RPMI8226 (cell line): ENCODE measurements around the gene CDH13.

Source experiments
- DNase-seq: peaks from one replicate; pipeline ENCODE4 v3.0.0-alpha.2; 2015

The CDH13 gene

DNA sequence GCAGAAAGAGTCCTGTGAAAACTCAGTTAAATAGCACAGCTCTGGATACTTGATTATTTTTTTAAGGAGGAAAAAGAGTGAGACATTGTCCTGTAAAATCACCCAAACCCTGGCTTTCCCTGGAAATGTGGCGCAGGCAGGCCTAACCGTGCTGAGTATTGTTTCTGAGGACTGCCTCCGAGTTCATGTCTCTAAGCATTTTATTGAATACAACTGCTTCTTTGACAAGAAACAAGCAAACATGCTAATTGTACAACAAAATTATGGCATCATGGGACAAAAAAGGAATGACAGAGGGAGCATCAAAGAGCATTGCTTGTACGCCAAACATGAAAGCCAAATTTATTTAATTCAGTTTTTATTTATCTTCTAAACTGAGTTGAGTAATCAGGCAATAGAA, 1116.5 kb downstream of the CDH13 start:
- DNase-seq, result no peak

DNA sequence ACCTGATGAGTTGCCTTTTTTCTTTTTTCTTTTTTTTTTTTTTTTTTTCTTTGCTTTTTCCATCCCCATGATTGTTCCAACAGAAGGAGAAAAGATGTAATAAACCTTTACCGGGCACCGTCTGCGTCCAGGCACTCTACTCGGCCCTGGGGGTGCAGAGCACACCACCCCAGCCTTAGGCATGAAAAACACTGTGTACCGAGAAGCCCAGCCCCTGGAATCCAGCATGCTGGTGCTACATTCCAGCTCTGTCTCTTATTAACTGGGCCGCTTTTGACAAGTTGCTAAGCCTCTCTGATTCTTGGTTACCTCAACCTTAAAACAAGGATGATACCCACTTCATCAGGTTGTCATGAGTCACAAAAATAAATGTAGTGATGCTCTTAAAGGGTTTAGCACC, 1117.0 kb downstream of the CDH13 start:
- DNase-seq, result no peak

DNA sequence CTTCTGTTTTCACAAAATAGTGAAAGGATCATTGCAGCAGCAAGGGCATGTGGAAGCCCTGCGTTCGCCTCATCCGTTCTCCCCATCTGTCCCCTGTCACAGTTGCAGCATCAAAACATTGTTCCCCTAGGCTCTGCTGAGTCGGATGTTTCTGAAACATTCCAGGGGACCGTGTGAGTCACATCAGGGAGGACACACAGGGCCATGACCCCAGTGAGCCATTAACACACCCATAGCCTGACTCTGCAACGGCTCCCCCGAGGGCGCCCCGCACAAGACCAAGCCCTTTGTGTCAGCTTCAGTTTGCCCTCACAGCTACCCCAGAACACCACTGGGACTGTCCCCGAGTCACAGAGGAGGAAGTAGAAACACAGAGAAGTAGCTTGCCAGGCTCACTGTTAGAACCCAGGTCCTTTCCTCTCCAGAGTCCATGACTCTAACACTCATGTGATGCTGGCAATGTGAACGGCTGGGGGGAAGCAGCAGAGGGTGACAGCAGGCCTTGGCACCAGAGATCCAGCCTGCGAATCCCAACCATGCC, 1117.7 kb downstream of the CDH13 start:
- no peak for DNase-seq

DNA sequence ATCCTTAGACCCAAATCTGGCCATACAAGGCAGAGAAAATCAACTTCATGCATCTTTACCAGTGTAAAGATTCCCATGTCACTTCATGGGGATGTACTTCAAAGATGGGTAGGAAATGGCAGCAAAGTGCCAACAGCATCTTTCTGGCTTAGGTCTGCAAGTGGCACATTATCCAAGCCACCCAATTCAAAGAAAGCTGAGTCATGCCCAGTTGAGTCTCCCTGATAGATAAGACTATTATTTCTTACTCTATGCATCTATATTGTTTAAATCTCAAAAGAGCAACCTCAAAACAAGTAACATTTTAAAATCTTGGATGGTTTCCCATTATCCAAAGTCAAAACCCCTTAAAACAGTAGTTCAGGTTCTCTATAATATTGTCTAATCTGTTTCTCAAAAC, 1119.8 kb downstream of the CDH13 start:
- no peak for DNase-seq

DNA sequence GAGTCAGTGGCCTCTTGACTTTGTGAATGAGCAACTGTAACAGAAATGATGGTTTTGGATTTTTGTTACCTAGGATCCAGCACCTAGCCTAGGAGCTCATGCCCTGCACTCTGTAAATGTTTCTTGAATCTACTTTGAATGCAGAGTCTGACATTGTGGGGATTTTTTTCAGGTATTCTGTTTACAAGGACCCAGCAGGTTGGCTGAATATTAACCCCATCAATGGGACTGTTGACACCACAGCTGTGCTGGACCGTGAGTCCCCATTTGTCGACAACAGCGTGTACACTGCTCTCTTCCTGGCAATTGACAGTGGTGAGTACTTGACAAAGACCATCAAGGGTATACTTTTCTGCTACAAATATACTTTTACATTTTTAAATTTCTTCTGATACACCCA, 1121.2 kb downstream of the CDH13 start:
- no peak for DNase-seq

DNA sequence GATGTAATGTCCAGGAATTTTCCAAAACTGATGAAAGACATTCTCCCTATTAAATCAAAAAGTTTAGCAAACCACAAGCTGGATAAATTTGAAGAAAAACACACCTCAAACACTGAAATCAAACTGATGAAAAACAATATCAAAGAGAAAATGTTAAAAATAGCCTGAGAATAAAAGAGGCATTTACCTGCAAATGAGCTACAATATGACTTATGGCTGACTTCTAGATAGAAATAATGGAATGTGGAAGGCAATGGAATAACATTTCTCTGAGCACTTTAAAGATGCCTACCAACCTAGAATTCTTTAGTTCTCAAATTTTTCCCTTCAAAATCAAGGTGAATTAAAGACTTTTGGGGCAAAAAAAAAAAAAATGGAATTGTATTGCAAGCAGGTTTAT, 1128.6 kb downstream of the CDH13 start:
- DNase-seq, result no peak

DNA sequence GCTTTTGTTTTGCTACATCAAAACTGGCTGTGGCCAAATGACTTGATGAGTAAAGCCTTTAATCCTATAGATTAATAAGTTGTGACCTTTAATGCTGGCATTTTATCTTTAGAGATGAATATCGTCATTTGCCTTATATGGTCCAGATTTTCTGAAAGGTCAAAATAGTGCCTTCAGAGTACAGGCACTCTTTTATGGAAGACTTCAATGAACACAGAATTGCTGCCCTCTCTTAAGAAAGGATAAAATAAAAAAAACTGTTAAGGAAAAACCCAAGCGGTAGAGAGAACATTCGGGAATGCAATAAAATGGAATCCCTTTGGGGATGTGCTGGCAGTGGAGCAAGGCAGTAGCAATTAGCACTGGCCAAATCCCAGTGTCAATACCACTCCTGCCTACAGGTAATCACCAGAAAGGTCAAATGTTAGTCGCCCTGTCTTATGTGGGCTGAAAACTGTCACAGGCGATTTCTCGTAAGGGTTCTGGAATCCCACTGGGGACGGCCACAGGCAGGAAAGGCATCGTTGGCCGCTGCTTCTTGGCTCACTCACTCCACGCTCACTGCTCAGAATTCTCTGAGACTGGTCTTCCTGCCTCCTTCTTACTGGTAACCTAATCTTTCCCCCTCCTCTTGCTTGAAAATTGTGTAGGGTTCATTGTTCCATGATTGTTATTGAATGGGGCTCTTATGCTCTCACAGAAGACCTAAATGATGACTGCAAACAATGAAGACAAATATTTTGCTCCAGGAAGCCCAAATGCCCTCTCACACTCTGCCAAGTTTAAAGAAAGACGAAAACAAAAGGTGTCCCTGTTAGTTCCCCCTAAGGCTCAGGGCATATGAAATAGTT, 1135.6 kb downstream of the CDH13 start:
- no peak for DNase-seq

DNA sequence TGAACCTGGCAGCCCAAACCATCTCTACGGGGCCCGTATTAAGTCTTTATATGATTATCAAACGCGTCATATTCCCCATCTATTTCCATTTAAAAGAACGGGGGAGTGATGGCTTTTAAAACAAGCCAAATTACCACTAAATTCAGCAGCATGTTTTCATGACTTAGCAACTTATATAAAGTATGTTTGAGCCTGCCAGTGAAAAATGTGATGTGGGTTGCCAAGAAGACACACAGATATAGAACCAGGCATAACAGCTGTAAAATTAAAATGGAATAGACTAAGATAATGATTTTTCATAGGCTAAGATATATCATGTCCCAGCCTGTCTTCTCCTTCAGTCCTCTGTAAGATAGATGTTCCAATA, 1136.2 kb downstream of the CDH13 start:
- no peak for DNase-seq

DNA sequence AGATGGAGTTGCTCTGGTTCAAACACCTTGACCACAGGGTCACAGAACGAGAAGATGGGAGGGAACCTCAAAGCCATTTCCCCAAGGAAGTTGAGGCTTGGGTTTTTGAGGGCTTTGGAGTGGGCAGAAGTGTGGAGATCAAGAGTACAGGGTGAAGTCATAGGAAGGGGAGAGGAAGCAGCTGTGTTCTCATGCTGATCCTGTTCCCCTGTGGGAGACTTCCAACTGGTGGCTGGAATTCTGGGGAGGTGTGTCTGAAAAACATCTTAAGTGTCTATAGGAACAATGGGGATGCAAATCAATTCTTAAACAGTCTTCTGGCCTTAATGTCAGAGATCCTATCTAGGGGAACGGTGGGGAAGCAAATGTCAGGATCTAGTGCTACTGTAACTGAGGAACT, 1142.2 kb downstream of the CDH13 start:
- DNase-seq, result no peak

DNA sequence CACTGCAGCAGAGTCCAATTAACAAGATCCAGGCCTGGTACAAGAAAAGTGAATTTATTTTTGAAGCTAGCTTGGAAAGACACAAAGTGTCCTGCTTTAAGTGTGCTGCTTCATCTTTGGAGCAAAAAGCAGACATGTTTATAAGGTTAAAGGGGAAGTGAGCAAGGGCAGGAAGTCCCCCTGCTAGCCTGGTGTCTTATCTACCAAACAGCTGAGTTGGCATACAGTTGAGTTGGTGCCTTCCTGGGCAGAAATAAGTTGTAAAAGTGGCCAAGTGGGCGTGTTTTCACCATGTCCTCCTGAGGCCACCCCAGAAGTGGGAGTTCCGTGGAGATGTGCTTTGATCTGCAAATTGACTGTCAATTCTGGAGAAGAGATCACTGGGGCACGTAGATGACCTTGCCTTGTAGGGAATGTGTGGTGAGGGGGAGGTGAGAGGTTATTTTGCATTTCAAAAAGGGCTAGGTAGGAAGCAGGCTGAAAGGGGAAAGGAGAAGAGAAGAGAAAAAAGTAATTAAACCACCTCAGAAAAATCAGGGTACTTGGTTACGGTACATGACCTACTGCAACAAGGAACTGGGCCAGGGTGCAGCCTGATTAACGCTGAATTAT, 1142.7 kb downstream of the CDH13 start:
- DNase-seq, result peak; percentile 28

DNA sequence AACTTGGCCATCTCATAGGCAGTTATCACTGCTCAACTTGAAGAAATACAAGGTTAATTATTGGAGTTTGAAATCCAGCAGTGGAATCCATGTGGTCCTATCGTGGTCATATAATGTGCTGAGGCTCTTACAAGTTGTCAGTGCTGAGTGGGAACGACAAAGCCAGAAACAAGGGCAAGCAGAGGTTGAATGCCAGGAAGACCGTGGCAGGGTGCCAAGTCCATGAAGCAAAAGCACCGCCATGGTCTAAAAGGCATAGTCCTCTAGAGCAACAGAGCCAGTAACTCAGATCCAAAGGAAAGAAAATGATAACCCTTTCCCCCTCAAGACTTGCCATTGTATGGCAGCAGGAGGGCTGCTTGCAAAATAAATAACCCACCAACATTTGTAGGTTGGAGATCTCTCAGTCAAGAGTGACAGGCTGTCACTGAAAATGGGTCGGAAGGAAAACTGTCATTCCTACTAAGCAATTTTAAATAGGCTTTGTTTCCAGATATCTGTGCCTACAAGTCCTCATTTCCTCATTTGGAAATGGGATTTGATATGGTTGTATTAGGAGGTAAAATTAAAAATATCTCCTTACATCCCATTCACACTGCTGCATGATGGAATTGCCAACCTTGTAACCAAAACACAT, 1144.7 kb downstream of the CDH13 start:
- DNase-seq, result no peak

DNA sequence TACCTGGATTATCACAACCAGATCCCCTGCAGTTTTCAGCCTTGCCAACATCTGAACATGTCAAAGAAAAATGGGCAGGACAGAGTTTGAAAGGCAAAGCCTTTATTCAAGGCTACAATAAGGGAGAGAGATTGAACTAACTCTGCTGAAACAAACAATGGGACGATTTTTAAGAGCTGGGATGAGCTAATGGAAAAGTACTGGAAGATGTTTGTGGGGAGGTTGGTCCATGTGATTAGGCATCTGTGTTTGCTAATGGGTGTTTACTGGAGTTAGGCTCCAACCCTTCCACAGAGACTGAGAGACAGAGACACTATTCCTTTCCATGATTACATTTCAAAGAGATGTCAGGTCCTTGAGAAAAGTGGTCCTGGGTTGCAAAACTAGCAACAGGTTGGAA, 1146.0 kb downstream of the CDH13 start:
- DNase-seq, result no peak

DNA sequence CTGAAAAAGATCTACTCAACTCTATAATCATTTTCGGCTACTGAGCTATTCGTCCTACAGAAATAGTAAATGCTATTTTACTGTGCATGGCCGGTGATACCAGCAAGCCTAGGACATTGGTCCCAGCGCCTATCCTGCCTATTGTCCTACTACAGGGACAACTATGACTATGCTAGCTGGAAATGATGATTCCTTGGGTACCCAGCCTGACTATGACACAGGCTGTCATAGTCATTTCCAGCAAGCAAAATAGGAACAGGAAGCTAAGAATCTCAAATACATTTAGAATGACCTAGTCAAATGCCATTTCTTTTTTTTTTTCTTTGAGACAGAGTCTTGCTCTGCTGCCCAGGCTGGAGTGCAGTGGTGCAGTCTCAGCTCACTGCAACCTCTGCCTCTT, 1147.3 kb downstream of the CDH13 start:
- no peak for DNase-seq

DNA sequence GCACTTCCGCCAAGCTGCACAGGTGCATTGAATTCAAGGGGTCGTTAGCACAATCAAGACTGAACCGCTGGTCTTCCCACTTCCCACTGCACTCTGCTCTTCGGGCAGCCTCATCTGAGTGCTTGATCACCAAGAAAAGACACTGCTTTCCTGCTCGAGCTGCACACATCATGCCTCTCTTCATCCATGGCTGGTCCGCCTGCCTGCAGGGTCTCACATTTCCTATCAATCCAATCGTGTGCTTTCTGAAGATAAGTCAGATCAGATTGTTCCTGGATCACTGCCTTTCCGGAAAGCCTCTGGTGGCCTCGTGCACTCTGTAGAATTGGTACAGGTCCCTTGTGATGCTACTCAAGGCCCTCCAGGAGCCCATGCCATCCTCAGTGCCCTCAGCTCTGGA, 1150.2 kb downstream of the CDH13 start:
- no peak for DNase-seq

DNA sequence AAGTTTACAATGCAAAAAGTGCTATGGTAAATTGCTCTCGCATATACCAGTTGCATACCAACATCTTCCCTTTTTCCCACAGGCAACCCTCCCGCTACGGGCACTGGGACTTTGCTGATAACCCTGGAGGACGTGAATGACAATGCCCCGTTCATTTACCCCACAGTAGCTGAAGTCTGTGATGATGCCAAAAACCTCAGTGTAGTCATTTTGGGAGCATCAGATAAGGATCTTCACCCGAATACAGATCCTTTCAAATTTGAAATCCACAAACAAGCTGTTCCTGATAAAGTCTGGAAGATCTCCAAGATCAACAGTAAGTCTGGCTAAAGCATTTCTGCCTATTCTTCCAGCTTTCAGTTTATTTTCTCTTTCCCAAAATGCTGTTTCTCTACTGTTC, 1153.1 kb downstream of the CDH13 start:
- no peak for DNase-seq

DNA sequence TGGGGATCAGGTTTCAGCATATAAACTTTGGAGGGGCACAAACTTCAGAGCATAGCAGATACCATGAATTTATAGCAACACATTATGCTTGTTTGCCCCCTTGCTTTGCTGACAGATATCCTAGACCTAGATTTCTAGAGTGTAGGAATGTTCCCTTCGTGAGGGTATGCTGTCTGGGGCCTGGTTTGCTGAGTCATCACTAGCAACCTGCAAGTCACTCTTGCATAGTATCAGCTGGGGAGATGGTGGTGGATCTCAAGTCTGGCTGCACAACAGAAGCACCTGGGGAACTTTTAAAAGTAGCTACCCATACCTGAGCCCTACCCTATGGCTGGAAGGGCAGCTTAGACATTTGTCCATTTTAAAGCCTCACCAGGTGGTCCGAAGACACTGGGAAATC, 1158.7 kb downstream of the CDH13 start:
- DNase-seq, result no peak

DNA sequence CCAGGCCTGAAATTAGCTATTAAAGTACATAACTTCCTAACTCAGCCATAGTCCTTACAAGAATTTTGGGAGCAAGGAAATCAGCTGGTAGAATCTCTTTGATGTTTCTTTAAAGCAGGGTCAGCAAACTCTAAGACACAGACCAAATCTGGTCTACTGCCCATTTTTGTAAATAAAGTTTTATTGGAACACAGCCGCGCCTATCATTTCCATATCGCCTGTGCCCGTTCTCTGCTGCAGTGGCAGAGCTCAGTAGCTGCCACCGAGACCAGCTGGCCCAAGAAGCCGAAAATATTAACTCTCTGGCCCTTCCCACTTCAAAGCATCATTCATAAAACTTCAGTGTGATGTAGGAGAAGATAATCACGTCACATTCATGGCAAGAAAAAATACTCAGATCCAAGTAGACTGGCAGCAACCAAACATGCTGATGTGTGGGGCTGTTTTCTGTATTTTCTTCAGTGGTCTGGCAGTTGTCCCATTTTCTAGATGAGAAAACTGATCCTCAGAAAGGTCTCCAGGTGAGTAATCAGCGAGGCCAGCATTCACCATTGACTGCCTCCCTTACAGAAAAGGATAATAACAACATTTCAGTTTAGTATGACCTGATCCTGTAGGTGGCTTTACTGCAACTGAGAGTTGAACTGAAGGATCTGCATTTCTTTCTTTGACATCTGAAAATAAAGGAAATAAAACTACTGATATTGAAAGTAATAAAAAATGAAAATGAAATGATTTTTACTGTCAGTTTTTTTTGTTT, 1163.1 kb downstream of the CDH13 start:
- no peak for DNase-seq

DNA sequence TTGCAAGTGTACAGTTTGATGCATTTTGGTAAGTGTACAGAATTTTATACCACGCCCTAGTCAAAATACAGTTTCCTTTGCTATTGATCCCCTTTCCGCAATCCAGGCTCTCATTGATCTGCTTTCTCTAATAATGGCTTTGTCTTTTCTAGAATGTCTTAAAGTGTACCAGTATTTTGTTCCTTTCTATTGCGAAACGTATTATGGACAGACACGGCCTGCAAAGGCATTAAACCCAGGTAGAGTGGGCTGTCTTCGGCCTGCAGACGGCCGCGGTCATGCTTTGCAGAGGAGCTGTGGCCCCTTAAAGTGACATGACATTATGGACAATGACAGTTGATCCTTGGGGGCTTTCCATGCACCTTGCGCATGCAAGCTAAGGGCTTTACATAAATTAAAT, 1165.1 kb downstream of the CDH13 start:
- no peak for DNase-seq

DNA sequence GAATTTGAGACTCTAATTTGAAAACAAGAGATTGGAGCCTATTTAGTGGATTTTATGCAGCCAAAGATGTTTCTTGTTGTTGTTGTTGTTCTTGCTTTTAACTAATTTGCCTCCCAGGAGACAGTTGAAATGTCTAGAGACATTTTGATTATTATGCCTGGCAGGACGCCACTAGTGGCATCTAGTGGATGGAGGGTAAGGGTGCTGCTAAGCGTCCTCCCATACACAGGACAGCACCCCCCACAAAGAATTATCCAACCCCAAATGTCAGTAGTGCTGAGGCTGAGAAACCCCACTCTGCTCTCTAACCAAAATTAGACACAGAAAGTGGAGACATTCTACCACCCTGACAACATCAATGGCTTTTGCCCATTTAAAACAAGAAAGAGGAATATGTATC, 1165.6 kb downstream of the CDH13 start:
- DNase-seq, result no peak

DNA sequence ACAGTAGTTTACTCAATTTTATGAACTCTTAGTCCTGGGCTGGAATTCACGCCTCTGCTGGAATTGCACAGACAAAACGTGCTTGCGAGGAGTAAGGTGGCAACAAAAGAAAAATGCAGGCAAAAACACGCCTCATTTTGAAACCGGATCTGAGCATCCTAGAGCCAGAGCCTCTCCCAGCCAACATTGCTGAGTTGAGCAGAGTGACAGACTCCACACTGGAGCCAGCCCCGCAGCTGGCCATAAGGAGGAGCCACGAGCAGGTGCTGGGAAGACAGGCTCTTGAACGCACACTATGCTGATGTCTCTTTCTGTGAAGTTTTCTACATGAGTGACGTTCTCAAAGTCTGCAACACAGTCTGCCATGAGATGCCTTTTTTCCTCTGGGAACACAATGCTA, 1166.4 kb downstream of the CDH13 start:
- no peak for DNase-seq

DNA sequence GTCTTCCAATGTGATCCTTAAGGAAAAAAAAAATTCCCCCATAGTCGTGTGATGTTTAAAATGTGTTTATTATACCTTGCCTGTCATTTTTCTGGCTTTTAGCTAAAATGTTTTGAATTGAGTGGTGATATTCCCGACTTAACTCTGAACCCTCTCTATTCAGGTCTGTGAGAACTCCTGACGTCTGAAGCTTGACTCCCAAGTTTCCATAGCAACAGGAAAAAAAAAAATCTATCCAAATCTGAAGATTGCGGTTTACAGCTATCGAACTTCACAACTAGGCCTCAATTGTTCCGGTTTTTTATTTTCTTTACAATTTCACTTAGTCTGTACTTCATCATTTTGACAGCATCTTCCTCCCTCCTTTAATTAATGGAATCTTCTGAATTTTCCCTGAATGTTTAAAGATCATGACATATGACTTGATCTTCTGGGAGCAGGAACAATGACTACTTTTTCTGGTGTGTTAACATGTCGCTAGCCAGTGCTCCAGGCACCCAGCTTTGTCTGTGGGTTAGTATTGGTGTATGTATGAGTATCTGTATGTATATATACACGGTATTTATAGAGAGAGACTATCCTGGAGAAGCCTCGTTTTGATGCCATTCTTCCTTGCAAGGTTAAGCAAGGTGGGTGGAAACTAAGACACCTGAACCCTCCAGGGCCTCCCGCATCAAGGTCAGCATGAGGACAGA, 1168.2 kb downstream of the CDH13 start:
- DNase-seq, result no peak

DNA sequence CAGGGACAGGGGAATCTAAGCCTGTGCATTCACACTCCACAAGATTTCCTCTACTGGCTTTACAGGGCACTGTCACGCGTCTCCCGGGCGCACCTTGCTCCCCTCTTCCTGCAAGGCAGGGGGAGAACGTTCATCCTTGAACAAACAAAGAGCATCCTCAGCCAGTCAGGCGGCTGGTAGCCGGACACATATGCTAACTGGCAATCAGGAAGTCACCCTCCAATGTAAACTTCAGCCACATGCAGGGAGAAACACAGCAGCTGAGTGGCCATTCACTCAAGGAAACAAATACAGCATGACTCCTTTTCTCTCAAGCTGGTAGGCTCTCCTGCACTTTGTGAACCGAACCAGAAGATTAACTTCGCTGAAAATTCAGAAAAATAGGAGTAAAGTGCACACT, 1170.2 kb downstream of the CDH13 start:
- no peak for DNase-seq

DNA sequence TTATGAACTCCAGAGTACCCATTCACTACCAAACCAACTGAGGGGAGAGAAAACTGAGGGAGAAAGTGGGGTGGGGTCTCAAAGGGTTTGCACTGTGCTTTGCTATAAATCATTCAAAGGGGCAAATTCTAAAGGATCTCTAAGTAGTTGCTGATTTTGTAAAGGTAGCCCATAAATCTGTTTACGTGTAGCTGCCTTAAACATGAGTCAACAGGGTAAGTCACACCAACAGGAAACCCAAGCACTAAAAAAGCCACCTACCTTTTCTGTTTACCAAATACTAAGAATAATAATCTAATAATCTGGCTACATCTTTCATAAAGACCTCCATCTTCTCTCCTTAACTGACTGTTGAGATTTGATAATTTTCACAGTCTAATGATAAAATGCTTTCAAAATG, 1172.6 kb downstream of the CDH13 start:
- DNase-seq, result no peak
